Rectal smooth muscle tissue (tissue), 1 donor: ENCODE results near the gene PRICKLE1.

ENCODE experiments used
- H3K27ac ChIP-seq: one replicate; pipeline ENCODE4 v1.7.0; 2013; ENCODE audit warnings: low read depth, low read length, inconsistent platforms
- H3K27me3 ChIP-seq: one replicate; pipeline ENCODE4 v1.7.0; 2013; ENCODE audit warnings: low read length; ENCODE audit not compliant: control insufficient read depth, insufficient read depth
- H3K36me3 ChIP-seq: one replicate; pipeline ENCODE4 v1.7.0; 2013; ENCODE audit warnings: low read length; ENCODE audit not compliant: control insufficient read depth, insufficient read depth
- H3K4me1 ChIP-seq: one replicate; pipeline ENCODE4 v1.7.0; 2013; ENCODE audit warnings: low read length; ENCODE audit not compliant: control insufficient read depth, insufficient read depth
- H3K4me3 ChIP-seq: one replicate; pipeline ENCODE4 v1.7.0; 2013; ENCODE audit warnings: low read length
- H3K9ac ChIP-seq: one replicate; pipeline ENCODE4 v1.7.0; 2013; ENCODE audit warnings: low read length

PRICKLE1 gene

GRCh38 chr12:42538203-42538602 lies 51.3 kb downstream of the PRICKLE1 start:
- no peak overlapping the region for H3K9ac ChIP-seq
- no peak overlapping the region for H3K27ac ChIP-seq
- H3K4me3 ChIP-seq: no peak overlapping the region
- no peaks in the 10 kb centered on the region for H3K36me3 ChIP-seq
- no peaks in the 10 kb centered on the region for H3K4me1 ChIP-seq
- H3K27me3 ChIP-seq: no peaks in the 10 kb centered on the region

- no peak overlapping the region for H3K9ac ChIP-seq
- H3K36me3 ChIP-seq: no peaks in the 10 kb centered on the region
- H3K27me3 ChIP-seq: no peaks in the 10 kb centered on the region
- H3K4me1 ChIP-seq: no peaks in the 10 kb centered on the region
- no peak overlapping the region for H3K27ac ChIP-seq
- no peak overlapping the region for H3K4me3 ChIP-seq
Measured at GRCh38 chr12:42534184-42534838, 55.2 kb downstream of the PRICKLE1 start.

GRCh38 chr12:42530284-42530683 lies 59.3 kb downstream of the PRICKLE1 start:
- Histone ChIP-seq H3K4me1 (no peaks in the 10 kb centered on the region), H3K27ac (no peak overlapping the region), H3K36me3 (no peaks in the 10 kb centered on the region)

GRCh38 chr12:42525444-42525843 lies 64.1 kb downstream of the PRICKLE1 start:
- H3K36me3 ChIP-seq: no peaks in the 10 kb centered on the region

More at GRCh38 chr12:42530284-42530683, 59.3 kb downstream of the PRICKLE1 start:
- Histone ChIP-seq H3K4me3 (no peak overlapping the region), H3K9ac (no peak overlapping the region), H3K27me3 (no peaks in the 10 kb centered on the region)

GRCh38 chr12:42524716-42525115 lies 64.8 kb downstream of the PRICKLE1 start:
- Histone ChIP-seq H3K9ac (no peak overlapping the region), H3K27me3 (no peaks in the 10 kb centered on the region)

More at GRCh38 chr12:42525444-42525843, 64.1 kb downstream of the PRICKLE1 start:
- H3K4me1 ChIP-seq: no peaks in the 10 kb centered on the region
- no peaks in the 10 kb centered on the region for H3K27me3 ChIP-seq
- no peak overlapping the region for H3K9ac ChIP-seq
- H3K27ac ChIP-seq: no peak overlapping the region
- H3K4me3 ChIP-seq: no peak overlapping the region

GRCh38 chr12:42516573-42516972 lies 73.0 kb downstream of the PRICKLE1 start:
- Histone ChIP-seq H3K4me3 (no peak overlapping the region), H3K9ac (no peak overlapping the region), H3K27ac (no peak overlapping the region), H3K36me3 (no peaks in the 10 kb centered on the region), H3K27me3 (no peaks in the 10 kb centered on the region), H3K4me1 (no peaks in the 10 kb centered on the region)

More at GRCh38 chr12:42524716-42525115, 64.8 kb downstream of the PRICKLE1 start:
- H3K27ac ChIP-seq: no peak overlapping the region
- no peaks in the 10 kb centered on the region for H3K4me1 ChIP-seq
- H3K36me3 ChIP-seq: no peaks in the 10 kb centered on the region
- no peak overlapping the region for H3K4me3 ChIP-seq

GRCh38 chr12:42511656-42512055 lies 77.9 kb downstream of the PRICKLE1 start:
- H3K27ac ChIP-seq: no peak overlapping the region
- H3K9ac ChIP-seq: no peak overlapping the region
- no peaks in the 10 kb centered on the region for H3K27me3 ChIP-seq
- no peaks in the 10 kb centered on the region for H3K4me1 ChIP-seq
- no peaks in the 10 kb centered on the region for H3K36me3 ChIP-seq
- H3K4me3 ChIP-seq: no peak overlapping the region

- Histone ChIP-seq H3K4me3 (no peak overlapping the region), H3K27me3 (no peaks in the 10 kb centered on the region), H3K36me3 (no peaks in the 10 kb centered on the region), H3K9ac (no peak overlapping the region), H3K4me1 (no peaks in the 10 kb centered on the region), H3K27ac (no peak overlapping the region)
Measured at GRCh38 chr12:42510823-42511222, 78.7 kb downstream of the PRICKLE1 start.

GRCh38 chr12:42508913-42509460 lies 80.6 kb downstream of the PRICKLE1 start:
- Histone ChIP-seq H3K4me3 (no peak overlapping the region), H3K9ac (no peak overlapping the region), H3K27me3 (no peaks in the 10 kb centered on the region), H3K27ac (no peak overlapping the region), H3K4me1 (no peaks in the 10 kb centered on the region), H3K36me3 (no peaks in the 10 kb centered on the region)

GRCh38 chr12:42507565-42507964 lies 82.0 kb downstream of the PRICKLE1 start:
- H3K36me3 ChIP-seq: no peaks in the 10 kb centered on the region
- no peak overlapping the region for H3K4me3 ChIP-seq
- H3K9ac ChIP-seq: no peak overlapping the region
- H3K27ac ChIP-seq: no peak overlapping the region
- H3K4me1 ChIP-seq: no peaks in the 10 kb centered on the region
- no peaks in the 10 kb centered on the region for H3K27me3 ChIP-seq

- H3K9ac ChIP-seq: no peak overlapping the region
- no peaks in the 10 kb centered on the region for H3K27me3 ChIP-seq
- H3K27ac ChIP-seq: no peak overlapping the region
- H3K36me3 ChIP-seq: no peaks in the 10 kb centered on the region
- H3K4me3 ChIP-seq: no peak overlapping the region
- no peaks in the 10 kb centered on the region for H3K4me1 ChIP-seq
Measured at GRCh38 chr12:42507081-42507480, 82.5 kb downstream of the PRICKLE1 start.

- Histone ChIP-seq H3K27ac (no peak overlapping the region), H3K9ac (no peak overlapping the region), H3K36me3 (no peaks in the 10 kb centered on the region), H3K27me3 (no peaks in the 10 kb centered on the region), H3K4me3 (no peak overlapping the region), H3K4me1 (no peaks in the 10 kb centered on the region)
Measured at GRCh38 chr12:42504049-42504448, 85.5 kb downstream of the PRICKLE1 start.

- Histone ChIP-seq H3K27ac (no peak overlapping the region), H3K4me1 (no peaks in the 10 kb centered on the region), H3K4me3 (no peak overlapping the region), H3K9ac (no peak overlapping the region), H3K27me3 (no peaks in the 10 kb centered on the region), H3K36me3 (no peaks in the 10 kb centered on the region)
Measured at GRCh38 chr12:42502682-42503081, 86.9 kb downstream of the PRICKLE1 start.
